GM21786 (cell line): ENCODE measurements around the gene ATG4B.
A peak's percentile ranks its signal among the peaks of the same experiment; 100 is the strongest.

Source experiments
- ATAC-seq: cut with Tn5 transposase; IDR thresholded peaks from one replicate; pipeline ENCODE4 v1.9.1; 2021; ENCODE audit not compliant: unreplicated experiment

Gene ATG4B

DNA sequence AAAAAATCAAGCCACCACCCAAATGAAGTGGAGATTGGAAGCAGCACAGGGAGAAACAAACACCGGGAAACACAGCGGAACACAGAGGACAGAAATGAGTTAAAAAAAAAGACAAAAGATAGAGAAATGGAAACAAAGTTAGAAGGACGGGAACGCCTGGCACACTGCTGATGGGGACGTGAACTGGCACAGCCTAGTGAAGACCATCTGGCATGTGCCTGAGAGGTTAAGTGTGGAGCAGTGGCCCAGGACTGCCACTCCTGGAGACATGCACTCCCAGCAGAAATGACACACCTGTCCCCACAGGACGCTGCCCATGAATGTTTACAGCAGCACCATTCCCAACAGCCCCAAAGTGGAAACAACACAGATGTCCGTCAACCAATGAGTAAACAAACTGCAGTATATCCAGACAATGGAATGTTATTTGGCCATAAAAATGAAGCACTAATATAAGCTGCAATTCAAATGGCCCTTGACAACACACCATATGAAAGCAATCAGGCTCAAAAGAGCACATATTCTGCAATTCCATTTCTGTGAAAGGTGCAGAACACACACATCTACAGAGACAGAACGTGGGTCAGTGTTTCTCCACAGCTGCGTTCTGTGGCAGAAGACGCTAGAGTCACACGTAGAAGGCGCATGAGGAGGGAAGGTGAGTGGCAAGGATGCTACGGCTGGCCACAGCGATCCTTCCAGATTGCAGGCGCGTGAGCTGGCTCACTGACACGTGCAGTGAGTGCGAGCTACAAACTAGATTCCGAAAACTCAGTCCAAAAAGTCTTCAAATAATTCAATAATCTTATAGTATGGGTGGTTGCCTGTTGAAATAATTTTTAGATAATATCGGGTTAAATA, 25.1 kb upstream of the ATG4B start:
- ATAC-seq: no peak

DNA sequence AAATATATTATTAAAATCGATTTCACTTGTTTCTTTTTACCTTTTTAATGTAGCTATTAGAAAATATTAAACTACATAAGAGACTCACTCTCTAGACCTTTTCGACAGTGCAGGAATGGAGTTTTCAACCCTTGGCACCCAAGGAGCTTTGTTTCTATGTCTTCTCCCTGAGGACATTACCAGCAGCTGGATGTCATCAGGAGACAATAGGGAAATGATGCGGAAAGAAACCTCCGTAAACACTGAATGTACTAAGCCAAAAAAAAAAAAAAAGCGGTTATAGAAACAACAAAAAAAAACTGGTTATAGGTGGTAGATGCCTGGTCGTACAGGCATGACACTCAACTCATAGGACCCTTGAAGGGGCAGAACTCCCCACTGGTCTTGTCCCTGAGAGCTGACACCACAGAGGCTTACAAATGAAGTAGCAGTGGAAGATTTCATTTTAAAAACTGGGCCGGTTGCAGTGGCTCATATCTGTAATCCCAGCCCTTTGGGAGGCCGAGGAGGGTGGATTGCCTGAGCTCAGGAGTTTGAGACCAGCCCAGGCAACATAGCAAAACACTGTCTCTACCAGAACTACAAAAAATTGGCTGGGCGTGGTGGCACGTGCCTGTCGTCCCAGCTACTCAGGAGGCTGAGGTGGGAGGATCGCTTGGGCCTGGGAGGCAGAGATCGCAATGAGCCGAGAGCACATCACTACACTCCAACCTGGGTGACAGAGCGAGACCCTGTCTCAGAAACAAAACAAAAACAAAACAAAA, 24.3 kb upstream of the ATG4B start:
- no peak for ATAC-seq

GRCh38 chr2:241615041-241615440, 22.5 kb upstream of the ATG4B start:
- ATAC-seq: no peak

- no peak for ATAC-seq
Measured at GRCh38 chr2:241615522-241616052, 21.9 kb upstream of the ATG4B start.

DNA sequence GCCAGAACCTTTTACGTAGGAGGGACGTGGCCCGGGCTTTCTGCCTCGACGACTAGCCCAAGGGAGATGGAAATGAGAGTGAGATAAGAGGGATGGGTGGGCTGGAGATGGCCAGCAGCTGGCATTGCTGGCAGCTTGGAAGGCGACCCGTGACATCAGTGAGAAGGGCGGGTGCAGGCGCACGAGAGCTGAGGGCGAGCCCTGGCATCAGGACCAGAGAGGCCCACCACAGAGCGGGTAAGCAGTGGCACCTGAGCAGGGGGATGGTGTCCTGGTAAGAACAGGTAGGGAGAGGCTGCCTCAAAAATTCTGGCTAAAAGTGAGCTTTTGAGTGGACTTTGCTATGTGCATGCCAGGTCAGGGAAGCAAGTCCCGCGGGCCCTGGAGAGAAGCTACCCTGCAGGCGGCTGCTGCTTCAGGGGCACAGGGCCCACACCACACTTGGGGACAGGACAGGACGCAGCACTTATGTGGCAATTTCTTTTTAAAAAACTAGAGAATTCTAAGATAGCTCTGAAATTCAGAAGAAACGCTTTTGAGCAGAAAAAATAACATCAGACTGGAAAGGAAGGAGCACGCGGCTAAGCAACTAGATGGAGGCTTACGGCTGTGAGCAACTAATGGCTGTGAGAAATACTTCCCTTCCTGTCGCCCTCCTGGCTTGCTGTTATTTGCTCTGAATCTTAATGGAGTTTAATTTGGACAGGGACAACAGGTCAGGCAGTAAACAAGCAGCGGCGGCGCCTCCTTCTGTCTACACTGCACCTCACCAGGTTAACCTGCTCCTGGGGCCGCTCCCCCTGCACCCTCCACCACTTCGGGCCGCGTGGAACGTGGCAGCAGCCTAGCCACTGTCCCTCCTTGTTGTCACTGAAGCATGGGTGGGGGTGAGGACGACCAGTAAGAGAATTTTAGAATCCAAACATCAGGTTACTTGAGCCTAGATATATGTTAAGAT, 21.0 kb upstream of the ATG4B start:
- ATAC-seq: no peak

DNA sequence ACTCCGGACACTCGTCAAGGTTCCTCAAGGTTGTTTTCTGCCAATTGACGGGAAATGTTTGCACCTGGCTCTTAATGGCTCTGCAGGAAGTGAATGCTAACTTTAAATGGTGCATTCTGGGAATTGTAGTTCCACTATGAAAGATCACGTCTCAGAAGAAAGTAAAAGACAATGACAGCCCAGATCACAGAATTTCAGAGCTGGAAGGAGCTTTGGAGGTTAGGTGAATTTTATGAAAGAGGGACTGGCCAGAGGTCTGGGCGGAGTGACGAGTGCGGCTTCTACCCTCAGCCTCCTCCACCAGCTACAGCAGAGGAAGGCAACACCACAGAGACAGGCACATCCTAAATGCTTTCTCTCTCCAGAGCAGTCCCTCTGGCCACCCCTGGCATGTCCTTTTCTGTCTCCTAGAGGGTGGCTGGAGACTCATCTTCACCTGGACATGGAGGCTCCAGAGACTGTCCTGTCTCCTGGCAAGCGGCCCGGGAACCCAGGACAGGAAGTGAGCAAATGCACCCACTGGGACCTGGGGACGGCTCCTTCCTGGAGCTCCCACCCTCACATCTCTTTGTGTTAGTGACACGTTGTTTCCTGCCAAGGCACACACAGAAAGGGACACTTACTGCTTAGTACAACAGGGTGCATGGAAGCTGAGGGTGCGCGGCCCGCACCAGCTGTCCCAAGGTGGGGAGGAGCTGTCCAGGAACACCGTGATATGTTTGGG, 19.9 kb upstream of the ATG4B start:
- ATAC-seq: peak; percentile 60

GRCh38 chr2:241618296-241618805, 19.1 kb upstream of the ATG4B start:
- no peak for ATAC-seq

- no peak for ATAC-seq
Measured at GRCh38 chr2:241618829-241619228, 18.7 kb upstream of the ATG4B start.

DNA sequence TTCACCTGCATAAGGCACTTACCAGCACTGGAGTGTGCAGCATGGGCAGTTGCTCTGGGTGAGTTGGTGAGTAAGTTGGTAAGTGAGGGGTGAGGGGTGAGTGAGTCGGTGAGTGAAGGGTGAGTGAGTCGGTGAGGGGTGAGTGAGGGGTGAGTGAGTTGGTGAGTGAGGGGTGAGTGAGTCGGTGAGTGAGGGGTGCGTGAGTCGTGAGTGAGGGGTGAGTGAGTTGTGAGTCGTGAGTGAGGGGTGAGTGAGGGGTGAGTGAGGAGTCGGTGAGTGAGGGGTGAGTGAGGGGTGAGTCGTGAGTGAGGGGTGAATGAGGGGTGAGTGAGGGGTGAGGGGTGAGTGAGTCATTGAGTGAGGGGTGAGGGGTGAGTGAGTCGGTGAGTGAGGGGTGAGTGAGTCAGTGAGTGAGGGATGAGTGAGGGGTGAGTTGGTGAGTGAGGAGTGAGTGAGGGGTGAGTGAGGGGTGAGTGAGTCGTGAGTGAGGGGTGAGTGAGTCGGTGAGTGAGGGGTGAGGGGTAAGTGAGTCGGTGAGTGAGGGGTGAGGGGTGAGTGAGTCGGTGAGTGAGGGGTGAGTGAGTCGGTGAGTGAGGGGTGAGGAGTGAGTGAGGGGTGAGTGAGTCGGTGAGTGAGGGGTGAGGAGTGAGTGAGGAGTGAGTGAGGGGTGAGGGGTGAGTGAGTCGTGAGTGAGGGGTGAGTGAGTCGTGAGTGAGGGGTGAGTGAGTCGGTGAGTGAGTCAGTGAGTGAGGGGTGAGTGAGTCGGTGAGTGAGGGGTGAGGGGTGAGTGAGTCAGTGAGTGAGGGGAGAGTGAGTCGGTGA, 17.7 kb upstream of the ATG4B start:
- ATAC-seq: no peak

GRCh38 chr2:241620419-241620769, 17.1 kb upstream of the ATG4B start:
- ATAC-seq: no peak

DNA sequence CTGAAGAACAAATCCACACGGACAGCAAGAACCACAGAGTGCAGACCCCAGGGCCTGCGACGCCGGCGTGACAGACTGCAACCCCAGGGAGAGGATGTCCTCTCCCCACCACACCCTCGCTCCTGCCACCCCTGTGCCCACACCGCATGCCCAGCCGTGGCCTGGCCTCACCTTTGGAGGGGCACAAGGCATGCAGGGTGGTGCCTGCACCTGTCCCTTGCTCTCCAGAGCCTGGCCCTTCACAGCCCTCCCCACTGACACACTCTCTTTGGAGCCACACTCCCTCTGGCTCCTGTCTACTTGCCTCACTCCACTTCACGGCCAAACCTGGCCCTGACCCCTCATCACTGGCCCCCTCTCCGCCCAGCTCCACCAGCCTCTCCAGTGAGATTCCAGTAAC, 9.8 kb upstream of the ATG4B start:
- ATAC-seq: no peak

DNA sequence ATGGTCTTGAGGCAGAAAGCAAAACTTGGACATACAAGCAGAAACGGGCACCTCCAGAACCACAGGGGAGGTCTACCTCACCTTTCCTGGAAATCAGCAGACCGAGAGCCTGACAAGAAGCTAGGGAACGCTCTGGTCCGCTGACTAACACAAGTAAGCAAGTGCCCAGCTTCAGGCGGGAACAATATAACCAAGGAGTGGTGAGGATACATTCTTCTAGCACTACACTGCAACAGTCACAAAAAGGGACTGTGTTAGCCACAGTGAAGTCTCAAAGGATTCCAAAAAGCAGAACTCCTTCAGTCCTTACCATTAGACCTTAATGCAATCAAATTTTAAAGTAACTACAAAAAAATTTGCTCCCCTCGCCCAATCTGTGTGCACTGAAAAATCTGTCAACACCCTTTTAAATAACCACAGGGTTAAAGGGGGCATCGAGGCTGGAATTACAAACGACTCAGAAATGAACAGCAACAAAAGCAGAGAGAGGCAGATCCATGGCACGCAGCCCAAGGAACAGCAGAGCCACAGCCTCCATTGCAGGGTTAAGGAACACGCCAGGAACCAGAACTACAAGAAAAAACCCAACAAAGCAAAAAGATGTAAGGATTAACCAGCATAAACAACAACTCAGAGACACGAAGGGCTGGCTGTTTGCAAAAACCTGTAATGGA, 7.6 kb upstream of the ATG4B start:
- no peak for ATAC-seq

GRCh38 chr2:241632478-241633325, 4.8 kb upstream of the ATG4B start:
- ATAC-seq: no peak

GRCh38 chr2:241633561-241633960, 3.9 kb upstream of the ATG4B start:
- no peak for ATAC-seq

DNA sequence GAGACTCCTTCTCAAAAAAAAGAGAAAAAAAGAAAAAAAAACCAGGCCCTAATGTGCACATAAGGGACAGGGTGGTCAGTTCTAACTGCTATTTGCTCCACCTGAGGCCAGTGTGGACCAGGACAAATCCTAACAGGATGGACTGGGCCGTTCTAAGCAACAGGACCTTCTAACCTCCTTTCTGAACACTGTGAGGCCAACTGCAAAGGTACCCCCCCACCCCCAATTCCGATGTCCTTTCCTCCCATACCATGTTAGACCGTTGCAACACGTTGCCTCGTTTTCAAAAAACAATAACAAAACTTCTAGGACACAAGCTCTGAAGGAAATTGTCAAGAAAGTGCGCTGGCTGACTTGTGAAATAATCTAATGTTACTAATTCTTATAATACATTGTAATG, 1.7 kb upstream of the ATG4B start:
- ATAC-seq: no peak

GRCh38 chr2:241636182-241637017, 1.1 kb upstream of the ATG4B start:
- peak; percentile 29 for ATAC-seq
